HG02798 (cell line): ENCODE results near the gene CLRN3.
A peak's percentile ranks its signal among the peaks of the same experiment; 100 is the strongest.

Source experiments
- ATAC-seq: cut with Tn5 transposase; IDR thresholded peaks from one replicate; pipeline ENCODE4 v1.9.1; 2021; ENCODE audit warnings: mild to moderate bottlenecking; ENCODE audit not compliant: unreplicated experiment, poor library complexity

The CLRN3 gene

DNA sequence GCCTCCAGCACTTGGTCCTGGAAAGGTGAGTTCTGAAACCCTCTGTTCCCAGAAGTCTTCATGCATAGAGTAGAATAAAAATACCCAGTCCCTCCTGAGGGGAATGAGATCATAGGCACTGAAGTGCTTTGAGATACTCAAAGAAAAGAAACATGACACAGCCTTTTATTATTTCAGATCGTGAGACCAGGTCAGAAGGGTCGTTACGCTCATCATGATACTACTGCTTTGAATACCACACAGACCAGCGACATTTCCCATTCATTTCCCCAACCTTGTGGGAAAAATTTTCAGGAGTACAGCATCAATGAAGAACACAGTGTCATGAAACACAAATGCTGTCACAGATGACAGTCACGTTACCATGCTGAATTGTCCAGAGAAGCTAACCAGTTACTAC is 15.0 kb downstream of the CLRN3 start:
- no peak for ATAC-seq

DNA sequence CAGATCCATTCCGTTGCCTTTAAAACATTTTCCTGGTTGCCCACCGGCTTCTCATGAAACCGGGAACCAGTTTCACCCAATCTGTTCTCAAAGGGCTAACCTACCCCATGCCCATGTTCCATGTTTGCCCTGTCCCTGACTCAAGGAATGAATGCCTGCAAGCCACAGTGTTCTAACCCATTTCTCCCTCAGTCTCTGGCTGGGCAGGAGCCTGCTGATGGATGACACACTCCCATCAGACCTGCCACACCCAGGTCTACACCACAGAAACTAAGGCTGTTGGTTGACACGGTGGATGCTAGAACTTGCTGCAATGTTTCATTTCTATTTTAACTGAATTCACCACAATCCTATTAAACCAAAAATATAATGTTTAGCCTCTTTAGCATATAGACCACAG is 15.6 kb downstream of the CLRN3 start:
- ATAC-seq, result no peak

- ATAC-seq, result no peak
Measured at GRCh38 chr10:127875916-127876315, 16.8 kb downstream of the CLRN3 start.

DNA sequence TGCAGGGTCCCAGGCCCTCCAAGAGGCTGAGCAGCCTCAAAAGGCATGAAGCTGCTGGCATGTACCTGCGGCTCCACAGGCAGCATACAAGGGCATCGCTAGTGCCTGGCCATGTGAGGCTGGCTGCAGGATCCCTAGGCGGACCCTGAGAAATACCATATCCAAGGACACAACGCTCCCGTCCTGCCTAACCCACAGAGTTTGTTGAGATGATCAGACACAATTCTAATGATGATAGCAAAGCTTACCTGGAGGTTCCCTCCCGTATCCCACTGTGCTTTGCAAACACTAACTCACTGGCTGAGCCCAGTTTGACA is 17.3 kb downstream of the CLRN3 start:
- ATAC-seq, result no peak

DNA sequence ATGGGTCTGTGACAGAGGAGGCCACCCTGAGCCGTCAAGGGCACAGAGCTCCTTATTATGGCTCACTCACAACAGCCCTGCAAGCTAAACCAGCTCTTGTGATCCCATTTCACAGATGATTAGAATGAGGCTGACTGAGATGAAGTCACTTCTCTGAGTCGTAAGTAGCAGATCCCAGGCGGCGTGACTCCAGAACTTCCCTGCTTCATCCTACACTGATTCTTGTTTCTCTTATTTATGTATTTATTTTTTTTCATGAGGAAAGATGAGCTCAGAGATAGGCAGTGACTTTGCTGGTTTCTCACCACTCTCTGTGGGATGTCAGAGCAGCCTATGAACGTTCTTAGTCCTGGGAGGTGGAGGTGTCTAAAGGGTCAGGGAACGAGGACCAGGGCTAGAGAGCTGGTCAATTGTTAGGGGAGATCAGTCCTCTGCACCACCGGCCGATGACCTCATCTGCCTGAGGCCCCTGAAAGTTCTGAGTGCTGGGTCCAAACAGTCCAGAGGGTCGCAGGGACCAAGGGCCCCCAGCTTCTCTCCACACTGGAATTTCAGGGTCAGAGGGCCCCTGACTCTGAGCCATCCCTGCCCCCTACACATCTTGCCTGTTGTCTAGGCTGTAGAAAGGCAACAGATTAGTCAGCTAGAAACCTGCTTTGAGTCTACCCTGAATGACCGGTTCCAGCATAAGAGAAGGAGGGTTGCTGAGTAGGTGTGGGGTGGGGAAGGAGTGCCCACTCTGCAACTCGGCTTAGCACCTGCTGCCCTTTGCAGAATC is 17.9 kb downstream of the CLRN3 start:
- no peak for ATAC-seq

DNA sequence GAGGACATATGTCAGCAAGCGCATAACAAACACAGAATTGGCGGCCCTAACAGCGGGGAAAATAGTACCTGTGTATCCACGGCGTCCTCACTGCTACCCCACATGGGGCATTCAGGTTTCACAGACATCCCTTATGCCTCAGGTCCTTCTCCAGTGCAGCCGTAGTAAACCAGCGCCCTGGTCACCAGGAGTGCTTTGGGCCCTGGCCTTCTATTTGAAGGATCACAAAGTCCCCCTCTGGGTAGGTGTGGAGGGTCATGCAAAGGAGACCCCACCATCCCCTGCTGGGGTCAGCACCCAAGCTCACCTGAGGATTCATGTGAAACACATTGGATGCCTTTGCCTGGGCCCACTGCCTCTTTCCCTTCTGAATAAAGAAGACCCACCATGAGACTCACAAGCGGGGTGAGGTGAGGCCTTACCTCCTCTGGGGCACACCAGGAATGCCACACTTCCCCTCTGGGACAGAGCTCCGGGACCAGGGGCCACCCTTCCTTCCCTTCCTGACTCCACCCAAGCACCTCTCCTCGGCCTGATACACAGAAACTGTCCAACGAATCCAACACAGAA is 18.8 kb downstream of the CLRN3 start:
- no peak for ATAC-seq

DNA sequence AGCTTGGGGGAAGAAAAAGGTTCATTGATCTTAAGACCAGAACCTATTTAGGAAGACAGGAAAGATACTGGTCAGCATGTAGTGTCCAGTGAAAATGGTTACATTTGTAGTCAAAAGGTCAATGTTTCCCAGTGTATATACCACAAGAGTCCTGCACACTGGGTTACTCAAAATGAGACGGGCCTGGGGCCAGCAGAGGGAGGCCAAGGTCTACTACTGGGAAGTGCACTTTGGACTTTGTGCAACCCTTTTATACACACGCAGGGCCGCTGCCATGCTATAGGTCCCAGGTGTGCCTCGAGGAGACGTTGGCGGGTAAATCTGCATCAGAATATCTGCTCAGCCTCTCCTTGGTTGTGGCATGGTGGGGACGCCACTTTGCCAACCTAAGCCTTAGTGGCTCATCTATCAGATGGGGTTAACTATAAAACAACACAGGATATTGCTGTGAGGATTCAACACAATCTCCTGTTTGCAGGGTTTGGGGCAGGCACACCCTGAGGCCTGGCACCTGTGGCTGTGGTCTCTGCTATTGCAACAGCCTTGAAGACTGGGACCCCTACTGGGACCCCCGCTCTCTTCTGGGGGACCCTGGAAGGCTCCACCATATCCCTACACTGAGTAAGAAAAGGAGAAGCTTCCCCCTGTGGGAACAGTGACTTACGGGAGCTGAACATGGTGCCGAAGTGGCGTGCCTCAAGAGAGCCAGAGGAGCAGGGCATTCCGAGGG is 19.7 kb downstream of the CLRN3 start:
- no peak for ATAC-seq

DNA sequence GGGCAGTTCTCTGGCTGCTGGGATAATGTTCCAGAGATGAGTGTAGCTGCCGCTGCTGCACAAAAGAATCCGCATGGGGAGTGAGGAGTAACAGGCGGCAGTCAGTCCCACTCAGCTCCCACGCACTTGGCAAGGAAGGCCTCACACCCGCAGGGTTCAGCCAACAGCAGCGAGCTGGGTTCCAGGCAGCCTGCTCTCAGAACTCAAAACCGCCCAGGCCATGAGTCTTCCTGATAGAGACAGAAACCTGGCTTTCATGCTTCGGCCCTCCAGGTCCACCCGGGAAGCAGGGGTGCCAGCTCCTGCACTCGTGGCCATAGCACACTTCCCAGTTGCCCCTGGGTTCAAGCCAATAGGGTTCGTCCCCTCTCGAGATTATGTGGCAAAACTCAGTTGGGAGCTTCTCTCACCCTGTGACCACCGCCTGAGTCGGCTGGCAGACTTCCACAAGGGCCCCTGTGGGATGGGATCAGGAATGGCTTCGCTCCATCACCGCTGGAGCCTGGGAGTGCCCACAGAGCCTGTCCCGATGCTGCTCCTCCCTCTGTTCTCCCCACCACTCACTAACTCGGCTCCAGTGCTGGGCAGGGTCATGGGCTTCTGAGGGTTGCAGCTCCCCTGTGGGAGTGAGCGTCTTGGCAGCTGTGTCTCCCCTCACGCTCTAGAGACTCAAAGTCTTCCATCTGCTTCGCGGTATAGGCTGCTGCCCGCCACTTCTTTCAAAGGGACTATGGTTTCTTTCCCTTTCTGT is 20.6 kb downstream of the CLRN3 start:
- no peak for ATAC-seq

DNA sequence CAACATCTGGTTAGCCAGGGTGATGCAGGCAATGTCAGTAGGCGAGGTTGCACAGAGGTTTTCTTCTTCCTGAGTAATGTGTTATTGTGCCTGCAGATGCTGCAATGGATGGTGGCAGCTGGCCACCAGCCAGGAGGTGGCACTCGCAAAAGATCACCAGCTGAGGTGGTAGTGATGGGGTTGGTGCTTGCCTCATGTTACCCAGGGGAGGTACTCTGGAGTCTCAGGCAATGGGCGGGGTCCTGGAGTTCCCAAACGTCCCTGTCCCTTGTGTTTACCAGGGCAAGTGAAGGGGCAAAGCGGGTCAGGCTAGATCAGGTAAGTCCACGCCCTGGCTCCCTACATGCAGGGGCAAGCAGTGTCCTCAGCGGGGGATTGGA is 21.1 kb downstream of the CLRN3 start:
- no peak for ATAC-seq

- no peak for ATAC-seq
Measured at GRCh38 chr10:127869329-127869728, 23.4 kb downstream of the CLRN3 start.

DNA sequence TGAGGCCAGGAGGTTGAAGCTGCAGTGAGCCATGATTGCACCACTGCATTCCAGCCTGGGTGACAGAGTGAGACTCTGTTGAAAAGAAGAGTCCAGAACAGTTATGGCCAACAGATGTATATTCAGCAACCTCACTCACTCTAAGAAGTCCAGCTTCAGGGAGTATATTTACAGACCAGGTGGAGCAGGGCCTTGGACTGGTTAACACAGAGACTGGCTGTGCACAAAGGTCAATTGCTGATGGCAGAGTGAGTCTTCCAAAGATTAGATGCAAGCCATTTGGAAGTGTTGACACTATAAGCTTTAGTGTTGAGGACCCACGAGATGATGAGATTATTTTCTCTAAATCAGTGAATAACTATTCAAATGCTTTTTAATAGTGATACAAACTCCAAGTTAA is 24.9 kb downstream of the CLRN3 start:
- no peak for ATAC-seq

- ATAC-seq, result no peak
Measured at GRCh38 chr10:127866276-127867013, 26.3 kb downstream of the CLRN3 start.

GRCh38 chr10:127863231-127863825 is 29.4 kb downstream of the CLRN3 start:
- no peak for ATAC-seq

DNA sequence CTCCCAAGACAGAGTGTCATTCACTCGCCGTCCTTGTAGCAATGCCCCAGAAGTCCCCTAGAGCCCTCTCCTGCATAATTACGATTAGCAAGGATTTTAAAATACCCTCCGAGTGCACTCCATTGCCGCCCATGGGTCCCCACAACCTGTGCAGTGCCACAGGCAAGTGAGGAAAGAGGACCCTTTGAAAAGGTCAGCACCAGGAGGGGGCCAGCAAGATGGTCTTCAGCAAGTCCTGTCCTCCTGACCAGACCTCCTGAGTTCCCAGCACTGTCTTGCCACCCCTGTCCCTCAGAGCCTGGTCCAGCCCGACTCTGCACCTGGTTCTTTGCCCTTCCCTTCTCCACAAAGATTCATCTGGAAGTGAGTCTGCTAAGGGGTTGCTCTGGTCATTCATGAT is 32.1 kb downstream of the CLRN3 start:
- no peak for ATAC-seq

- no peak for ATAC-seq
Measured at GRCh38 chr10:127855976-127856375, 36.8 kb downstream of the CLRN3 start.

DNA sequence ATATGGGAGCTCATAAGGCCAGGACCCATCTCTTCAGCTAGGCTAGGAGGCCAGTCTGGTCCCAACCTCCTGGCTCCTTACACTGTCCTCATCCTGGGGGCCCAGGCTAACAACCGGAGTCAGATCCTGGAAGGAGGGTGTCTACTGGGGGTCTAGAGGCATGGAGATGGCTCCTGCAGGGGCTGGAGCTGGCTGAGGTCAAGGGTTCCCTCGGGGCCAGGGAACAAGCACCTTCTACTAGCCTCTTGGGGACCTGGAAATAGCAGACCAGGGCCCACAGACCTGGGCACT is 37.2 kb downstream of the CLRN3 start:
- ATAC-seq, result no peak

DNA sequence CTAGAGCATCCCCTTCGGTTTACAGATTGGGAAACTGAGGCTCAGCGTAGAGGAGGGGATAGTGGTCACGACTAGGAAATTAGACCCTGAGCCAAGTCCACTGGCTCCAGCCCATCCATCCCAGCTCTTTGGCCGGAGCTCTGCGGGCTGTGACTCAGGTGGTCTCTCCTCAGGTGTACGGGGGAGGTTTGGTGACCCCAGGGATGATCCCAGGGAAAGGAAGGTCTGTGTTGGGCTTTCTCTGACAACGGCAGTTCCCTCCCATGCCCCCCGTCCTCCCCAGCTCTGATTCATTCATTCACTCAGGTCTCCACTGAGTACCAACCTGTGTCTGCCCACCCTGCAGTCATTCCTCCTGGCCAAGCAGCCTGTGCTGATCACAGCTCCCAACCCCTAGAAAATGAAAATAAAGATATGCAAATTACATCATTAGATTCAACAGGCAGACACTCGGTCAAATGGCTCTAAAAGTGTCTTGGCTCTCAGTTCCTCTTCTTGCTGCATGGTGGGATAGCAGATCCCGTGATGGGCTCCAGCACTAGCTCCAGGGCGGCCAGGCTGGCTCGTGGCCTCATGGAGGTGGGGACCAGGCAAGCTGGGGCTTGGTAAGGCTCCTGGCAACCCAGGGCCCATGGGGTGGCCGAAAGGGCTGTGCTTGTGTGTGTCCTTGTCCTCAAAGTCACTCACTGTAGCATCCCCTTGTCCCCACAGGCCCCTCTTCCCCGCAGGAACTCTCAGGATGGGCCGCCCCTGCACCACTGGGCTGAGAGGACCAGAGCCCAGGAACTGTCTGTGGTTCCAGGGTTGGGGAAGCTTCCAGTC is 37.8 kb downstream of the CLRN3 start:
- ATAC-seq, result peak; percentile 78

GRCh38 chr10:127853868-127854768 is 38.6 kb downstream of the CLRN3 start:
- ATAC-seq, result peak; percentile 62
